K562 (cell line): Measurements from ENCODE around the gene NDUFB5. TPM values are rescaled to one million over a fixed set of nuclear protein-coding genes. Genes with fewer than 3 reads are reported as not detected.

ENCODE experiments used
- ADNP ChIP-seq: fragments of 200-800 bp; sonication (Bioruptor generic); IDR thresholded peaks from 2 replicates; pipeline ENCODE4 v1.6.1; 2016; ENCODE audit warnings: missing genetic modification characterization, missing compliant biosample characterization
- C11orf30 ChIP-seq: fragments of 450-650 bp; IDR thresholded peaks from 2 replicates; pipeline ENCODE4 v1.6.1; 2016; ENCODE audit warnings: low read depth, mild to moderate bottlenecking
- DACH1 ChIP-seq: fragments of 450-650 bp; IDR thresholded peaks from 2 replicates; pipeline ENCODE4 v1.6.1; 2018; ENCODE audit not compliant: partially characterized antibody
- DPF2 ChIP-seq: fragments of 450-650 bp; IDR thresholded peaks from 2 replicates; pipeline ENCODE4 v1.6.1; 2016
- E2F4 ChIP-seq: sonication (generic); formaldehyde crosslinking; IDR thresholded peaks from 2 replicates; pipeline ENCODE4 v1.8.0; 2022; ENCODE audit warnings: mild to moderate bottlenecking, low read depth, missing genetic modification reagents
- FOXJ2 ChIP-seq: fragments of 200-800 bp; sonication (Bioruptor generic); IDR thresholded peaks from 2 replicates; pipeline ENCODE4 v1.6.1; 2016; ENCODE audit warnings: missing genetic modification characterization, missing compliant biosample characterization
- GABPB2 ChIP-seq: fragments of 250-450 bp; sonication (Bioruptor Pico); conservative IDR thresholded peaks from 2 replicates; pipeline ENCODE4 v1.5.1; 2021; ENCODE audit warnings: mild to moderate bottlenecking
- KLF1 ChIP-seq: fragments of 450-650 bp; IDR thresholded peaks from 2 replicates; pipeline ENCODE4 v1.6.1; 2016; ENCODE audit warnings: missing genetic modification characterization, missing compliant biosample characterization
- MAFG ChIP-seq: fragments of 450-650 bp; conservative IDR thresholded peaks from 2 replicates; pipeline ENCODE4 v1.6.1; 2016; ENCODE audit warnings: missing genetic modification characterization, missing compliant biosample characterization
- RFX7 ChIP-seq: fragments of 250-450 bp; sonication (Bioruptor Pico); IDR thresholded peaks from 2 replicates; pipeline ENCODE4 v1.5.1; 2021; ENCODE audit warnings: mild to moderate bottlenecking
- ZNF133 ChIP-seq: fragments of 250-450 bp; sonication (Bioruptor Pico); IDR thresholded peaks from 2 replicates; pipeline ENCODE4 v1.4.0; 2020; ENCODE audit warnings: mild to moderate bottlenecking
- ZNF699 ChIP-seq: fragments of 250-450 bp; sonication (Bioruptor Pico); IDR thresholded peaks from 2 replicates; pipeline ENCODE4 v1.8.0; 2021; ENCODE audit warnings: mild to moderate bottlenecking, moderate library complexity; ENCODE audit not compliant: insufficient replicate concordance
- polyA plus RNA-seq, 8 experiments: library from polyadenylated mRNA; depleted of rRNA in 4 of 8; stranded (reverse) in 5 of 8; unstranded in 3 of 8; fragments of >200 nt; fragmentation: Nextera tagmentation in 2 of 8; fragmentation: Illumina TruSeq in 1 of 8; extraction: Ambion mirVana in 2 of 8; extraction: Trizol in 1 of 8; gene quantifications; 2 replicates each; pipeline versions ENCODE4 v1.2.1 to v1.2.3, GENCODE V29; 2011 to 2014; ENCODE audit warnings: inconsistent platforms in 1 of 8, missing spikeins in 1 of 8
- total RNA-seq, 7 experiments: library from RNA; depleted of rRNA in 6 of 7; stranded (reverse); fragments of >200 nt in 6 of 7; fragmentation: Illumina TruSeq in 2 of 7; extraction: Trizol in 2 of 7; gene quantifications; 2 replicates each; pipeline versions ENCODE4 v1.2.1 to v1.2.3, GENCODE V29; 2011 to 2021; ENCODE audit warnings: low replicate concordance in 1 of 7
- TF ChIP-seq, protein P1 (sequence below): sonication (generic); formaldehyde crosslinking; IDR thresholded peaks from 2 replicates; pipeline ENCODE4 v1.8.1; 2023; ENCODE audit warnings: mild to moderate bottlenecking, missing genetic modification reagents
- TF ChIP-seq, protein P2 (sequence below): fragments of 450-650 bp; IDR thresholded peaks from 2 replicates; pipeline ENCODE4 v1.6.1; 2016
- TF ChIP-seq, protein P3 (sequence below): fragments of 450-650 bp; IDR thresholded peaks from 2 replicates; pipeline ENCODE4 v1.6.1; 2017; ENCODE audit warnings: mild to moderate bottlenecking, moderate library complexity
- TF ChIP-seq, protein P4 (sequence below): sonication (generic); formaldehyde crosslinking; IDR thresholded peaks from 2 replicates; pipeline ENCODE4 v1.8.0; 2023; ENCODE audit warnings: mild to moderate bottlenecking, missing genetic modification reagents

Gene NDUFB5
- total and polyA plus RNA-seq, 9 of the 15 experiments (the other 6 are each of a cell fraction or from before 2014, with no cell fraction given), result 128 to 466 (median 176) TPM

DNA sequence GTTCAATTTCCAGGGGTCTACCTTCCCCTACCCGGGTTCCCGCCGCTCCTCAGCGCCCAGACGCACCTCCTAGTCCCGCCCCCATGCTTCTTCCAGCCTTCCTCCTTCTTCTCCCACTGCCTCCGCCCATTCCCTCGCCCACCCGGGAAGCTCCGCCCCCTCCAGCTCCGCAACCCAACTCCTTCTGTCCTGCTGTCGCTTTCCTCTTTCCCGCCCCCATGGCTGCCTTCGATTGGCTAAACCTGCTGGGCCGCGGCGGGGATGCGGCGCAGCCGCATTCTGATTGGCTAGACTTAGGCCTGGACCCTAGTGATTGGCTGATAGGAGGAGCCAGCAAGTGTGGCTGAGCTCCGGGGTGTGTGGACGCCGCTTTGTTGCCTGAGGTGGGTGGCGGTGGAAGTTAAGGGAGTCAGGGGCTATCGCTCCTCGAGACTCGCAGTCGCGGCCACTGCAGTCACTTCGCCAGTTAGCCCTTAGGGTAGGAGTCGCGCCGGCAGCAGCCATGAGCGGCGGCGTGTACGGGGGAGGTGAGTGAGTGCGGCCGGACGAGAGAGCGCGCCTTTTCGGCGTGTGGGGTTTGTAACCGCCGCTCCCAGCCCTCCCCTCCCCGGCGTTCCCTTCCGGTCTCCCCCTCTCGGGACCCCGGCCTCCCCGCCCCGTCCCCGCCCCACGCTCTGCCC is 41.9 kb upstream of the NDUFB5 start, which contains the start of gene ACTL6A (continued):
- TF ChIP-seq DPF2 (peak; percentile 12; the same call in 1 of the 2 replicates), ZNF133 (CRISPR knock-in tag) (no peak), ADNP (no peak), GABPB2 (no peak), FOXJ2 (tag) (no peak), KLF1 (tag) (no peak), E2F4 (CRISPR knock-in tag) (peak; percentile 69; the same call in 1 of the 2 replicates), C11orf30 (peak; percentile 65), MAFG (tag) (no peak), DACH1 (no peak), ZNF699 (CRISPR knock-in tag) (no peak), RFX7 (CRISPR knock-in tag) (no peak)
- TF ChIP-seq, protein P1, sequence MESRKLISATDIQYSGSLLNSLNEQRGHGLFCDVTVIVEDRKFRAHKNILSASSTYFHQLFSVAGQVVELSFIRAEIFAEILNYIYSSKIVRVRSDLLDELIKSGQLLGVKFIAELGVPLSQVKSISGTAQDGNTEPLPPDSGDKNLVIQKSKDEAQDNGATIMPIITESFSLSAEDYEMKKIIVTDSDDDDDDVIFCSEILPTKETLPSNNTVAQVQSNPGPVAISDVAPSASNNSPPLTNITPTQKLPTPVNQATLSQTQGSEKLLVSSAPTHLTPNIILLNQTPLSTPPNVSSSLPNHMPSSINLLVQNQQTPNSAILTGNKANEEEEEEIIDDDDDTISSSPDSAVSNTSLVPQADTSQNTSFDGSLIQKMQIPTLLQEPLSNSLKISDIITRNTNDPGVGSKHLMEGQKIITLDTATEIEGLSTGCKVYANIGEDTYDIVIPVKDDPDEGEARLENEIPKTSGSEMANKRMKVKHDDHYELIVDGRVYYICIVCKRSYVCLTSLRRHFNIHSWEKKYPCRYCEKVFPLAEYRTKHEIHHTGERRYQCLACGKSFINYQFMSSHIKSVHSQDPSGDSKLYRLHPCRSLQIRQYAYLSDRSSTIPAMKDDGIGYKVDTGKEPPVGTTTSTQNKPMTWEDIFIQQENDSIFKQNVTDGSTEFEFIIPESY (CRISPR knock-in tag), result no peak
- TF ChIP-seq, protein P2, sequence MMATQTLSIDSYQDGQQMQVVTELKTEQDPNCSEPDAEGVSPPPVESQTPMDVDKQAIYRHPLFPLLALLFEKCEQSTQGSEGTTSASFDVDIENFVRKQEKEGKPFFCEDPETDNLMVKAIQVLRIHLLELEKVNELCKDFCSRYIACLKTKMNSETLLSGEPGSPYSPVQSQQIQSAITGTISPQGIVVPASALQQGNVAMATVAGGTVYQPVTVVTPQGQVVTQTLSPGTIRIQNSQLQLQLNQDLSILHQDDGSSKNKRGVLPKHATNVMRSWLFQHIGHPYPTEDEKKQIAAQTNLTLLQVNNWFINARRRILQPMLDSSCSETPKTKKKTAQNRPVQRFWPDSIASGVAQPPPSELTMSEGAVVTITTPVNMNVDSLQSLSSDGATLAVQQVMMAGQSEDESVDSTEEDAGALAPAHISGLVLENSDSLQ, result peak; percentile 97
- TF ChIP-seq, protein P3, sequence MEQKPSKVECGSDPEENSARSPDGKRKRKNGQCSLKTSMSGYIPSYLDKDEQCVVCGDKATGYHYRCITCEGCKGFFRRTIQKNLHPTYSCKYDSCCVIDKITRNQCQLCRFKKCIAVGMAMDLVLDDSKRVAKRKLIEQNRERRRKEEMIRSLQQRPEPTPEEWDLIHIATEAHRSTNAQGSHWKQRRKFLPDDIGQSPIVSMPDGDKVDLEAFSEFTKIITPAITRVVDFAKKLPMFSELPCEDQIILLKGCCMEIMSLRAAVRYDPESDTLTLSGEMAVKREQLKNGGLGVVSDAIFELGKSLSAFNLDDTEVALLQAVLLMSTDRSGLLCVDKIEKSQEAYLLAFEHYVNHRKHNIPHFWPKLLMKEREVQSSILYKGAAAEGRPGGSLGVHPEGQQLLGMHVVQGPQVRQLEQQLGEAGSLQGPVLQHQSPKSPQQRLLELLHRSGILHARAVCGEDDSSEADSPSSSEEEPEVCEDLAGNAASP, result no peak
- TF ChIP-seq, protein P4, sequence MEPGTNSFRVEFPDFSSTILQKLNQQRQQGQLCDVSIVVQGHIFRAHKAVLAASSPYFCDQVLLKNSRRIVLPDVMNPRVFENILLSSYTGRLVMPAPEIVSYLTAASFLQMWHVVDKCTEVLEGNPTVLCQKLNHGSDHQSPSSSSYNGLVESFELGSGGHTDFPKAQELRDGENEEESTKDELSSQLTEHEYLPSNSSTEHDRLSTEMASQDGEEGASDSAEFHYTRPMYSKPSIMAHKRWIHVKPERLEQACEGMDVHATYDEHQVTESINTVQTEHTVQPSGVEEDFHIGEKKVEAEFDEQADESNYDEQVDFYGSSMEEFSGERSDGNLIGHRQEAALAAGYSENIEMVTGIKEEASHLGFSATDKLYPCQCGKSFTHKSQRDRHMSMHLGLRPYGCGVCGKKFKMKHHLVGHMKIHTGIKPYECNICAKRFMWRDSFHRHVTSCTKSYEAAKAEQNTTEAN (CRISPR knock-in tag), result no peak
